Fibroblast of mammary gland (primary cell): ENCODE measurements around the gene TFAM.
"Not testable (repeated sequence)": the region's sequence is repeated elsewhere in the genome, so short reads cannot be mapped to it uniquely, and the experiment has no call there.

Source experiments
- DNase-seq: peaks from one replicate; pipeline ENCODE4 v3.0.0-alpha.2; 2010; ENCODE audit warnings: low read depth
- H3K4me3 ChIP-seq: 2 replicates; pipeline ENCODE4 v1.5.1; 2011; ENCODE audit warnings: low read depth, mild to moderate bottlenecking, low read length, moderate library complexity; ENCODE audit not compliant: control insufficient read depth
- TF ChIP-seq, protein P1 (sequence below): conservative IDR thresholded peaks from 2 replicates; pipeline ENCODE4 v1.5.1; 2011; ENCODE audit warnings: low read depth, low read length, inconsistent platforms; ENCODE audit not compliant: control insufficient read depth, insufficient read depth

The TFAM gene

DNA sequence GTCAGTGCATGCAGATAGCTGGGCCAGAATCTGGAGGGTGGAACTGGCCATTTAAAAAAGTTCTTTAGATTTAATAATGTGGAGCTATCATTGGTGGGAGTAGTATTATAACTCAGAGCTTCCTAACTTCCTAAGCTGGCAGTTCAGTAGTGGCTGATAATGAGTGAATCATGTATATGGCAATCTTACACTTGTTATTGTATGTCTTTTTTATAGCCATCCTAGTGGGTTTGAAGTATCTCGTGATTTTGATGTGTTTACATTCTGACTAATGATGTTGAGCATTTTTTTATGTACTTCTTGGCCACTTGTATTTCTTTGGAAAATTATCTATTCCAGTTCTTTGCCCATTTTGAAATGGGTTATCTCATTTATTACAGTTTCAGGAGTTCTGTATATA lies 15.4 kb downstream of the TFAM start:
- TF ChIP-seq, protein P1, sequence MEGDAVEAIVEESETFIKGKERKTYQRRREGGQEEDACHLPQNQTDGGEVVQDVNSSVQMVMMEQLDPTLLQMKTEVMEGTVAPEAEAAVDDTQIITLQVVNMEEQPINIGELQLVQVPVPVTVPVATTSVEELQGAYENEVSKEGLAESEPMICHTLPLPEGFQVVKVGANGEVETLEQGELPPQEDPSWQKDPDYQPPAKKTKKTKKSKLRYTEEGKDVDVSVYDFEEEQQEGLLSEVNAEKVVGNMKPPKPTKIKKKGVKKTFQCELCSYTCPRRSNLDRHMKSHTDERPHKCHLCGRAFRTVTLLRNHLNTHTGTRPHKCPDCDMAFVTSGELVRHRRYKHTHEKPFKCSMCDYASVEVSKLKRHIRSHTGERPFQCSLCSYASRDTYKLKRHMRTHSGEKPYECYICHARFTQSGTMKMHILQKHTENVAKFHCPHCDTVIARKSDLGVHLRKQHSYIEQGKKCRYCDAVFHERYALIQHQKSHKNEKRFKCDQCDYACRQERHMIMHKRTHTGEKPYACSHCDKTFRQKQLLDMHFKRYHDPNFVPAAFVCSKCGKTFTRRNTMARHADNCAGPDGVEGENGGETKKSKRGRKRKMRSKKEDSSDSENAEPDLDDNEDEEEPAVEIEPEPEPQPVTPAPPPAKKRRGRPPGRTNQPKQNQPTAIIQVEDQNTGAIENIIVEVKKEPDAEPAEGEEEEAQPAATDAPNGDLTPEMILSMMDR = no peak
- H3K4me3 ChIP-seq = no peak overlapping the region
- peak; percentile 65 for DNase-seq

DNA sequence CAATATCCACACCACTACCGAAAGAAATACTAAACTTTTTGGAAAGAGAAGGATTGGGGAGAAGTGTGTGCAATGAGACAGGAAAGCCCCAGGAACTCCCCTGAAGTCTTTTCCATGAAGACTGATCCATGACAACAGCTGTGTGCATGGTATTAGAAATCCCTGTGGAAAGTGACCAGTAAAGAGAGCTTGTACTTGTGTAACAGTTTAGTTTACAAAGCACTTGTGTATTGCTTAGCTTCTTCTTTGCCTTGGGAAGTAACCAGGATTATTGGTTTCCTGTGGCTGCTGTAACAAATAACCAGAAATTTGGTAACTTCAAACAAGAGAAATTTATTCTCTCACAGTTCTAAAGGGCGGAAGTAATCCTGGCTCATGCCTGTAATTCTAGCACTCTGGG lies 18.8 kb downstream of the TFAM start:
- DNase-seq = no peak
- H3K4me3 ChIP-seq = no peak overlapping the region
- TF ChIP-seq, protein P1 = no peak

DNA sequence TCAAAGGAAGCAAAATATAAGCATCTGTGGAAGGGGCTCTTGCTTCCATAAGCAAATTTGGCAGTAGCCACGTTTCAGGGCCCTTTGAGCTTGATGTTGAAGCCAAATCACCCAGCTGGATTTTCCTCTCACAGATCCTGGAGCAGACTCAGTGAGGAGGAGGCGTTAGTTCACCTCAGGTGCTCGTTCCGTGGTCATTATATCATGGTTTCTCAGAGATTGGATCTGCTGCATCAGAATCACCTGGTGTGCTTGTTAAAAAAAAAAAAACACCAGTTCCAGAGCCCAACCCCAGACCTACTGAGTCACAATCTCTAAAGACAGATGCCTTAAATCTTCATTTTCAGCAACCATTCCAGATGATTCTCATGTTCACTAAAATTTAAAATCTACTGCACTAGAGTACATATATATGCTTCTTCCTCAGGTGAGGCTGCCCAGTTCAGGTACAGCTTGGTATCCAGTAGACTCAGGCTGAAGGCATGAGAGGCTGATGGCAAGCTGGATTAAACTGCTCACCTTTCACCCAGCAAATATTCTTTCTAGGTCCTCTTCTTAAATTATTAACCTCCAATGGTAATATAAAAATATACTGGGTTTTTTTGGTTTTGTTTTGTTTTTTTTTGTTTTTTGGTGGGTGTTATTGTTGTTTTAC lies 24.9 kb downstream of the TFAM start:
- no peak for DNase-seq
- H3K4me3 ChIP-seq = no peak overlapping the region
- TF ChIP-seq, protein P1 = no peak

GRCh38 chr10:58412502-58412961 lies 27.3 kb downstream of the TFAM start:
- H3K4me3 ChIP-seq = no peak overlapping the region
- TF ChIP-seq, protein P1 = peak; percentile 25
- DNase-seq = peak; percentile 91

DNA sequence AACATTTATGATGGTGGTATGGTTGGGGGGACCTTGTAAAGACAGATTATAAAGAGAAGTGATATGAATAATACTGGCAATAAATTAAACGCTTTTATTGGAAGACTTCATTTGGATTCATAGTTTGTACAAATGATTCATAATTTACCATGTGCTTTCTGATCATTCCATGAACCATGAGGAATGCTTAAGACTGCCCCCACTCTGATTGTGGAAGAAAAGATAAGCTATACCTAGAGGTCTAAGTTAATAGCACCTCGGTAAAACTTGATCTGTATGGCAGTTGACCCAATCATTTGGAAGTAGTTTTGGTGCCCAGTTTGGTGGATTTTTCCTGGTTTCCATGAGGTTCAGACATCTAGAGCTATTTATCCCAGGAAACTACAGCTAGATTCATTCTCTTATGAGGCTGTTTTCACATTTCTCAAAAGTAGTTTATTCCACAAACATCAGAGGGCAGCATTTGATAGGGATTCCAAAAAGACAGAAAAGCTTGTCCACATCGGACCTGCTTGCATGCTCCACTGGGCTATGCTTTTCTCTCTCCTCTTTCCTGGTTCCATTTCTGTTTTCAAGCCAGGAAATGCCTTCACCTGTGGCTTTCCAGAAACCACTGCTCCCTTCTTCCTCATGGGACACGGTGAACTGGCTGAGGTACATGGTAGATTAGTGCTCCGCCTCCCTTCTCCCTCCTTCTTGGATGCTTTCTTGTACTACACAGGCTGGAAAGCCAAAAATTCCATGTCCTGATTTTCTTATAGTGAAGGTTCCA lies 29.2 kb downstream of the TFAM start:
- TF ChIP-seq, protein P1 = peak; percentile 57
- peak; percentile 86 for DNase-seq
- H3K4me3 ChIP-seq = no peak overlapping the region

- TF ChIP-seq, protein P1 = no peak
- no peak overlapping the region for H3K4me3 ChIP-seq
- no peak for DNase-seq
Observed at GRCh38 chr10:58415757-58416156, 30.5 kb downstream of the TFAM start.

DNA sequence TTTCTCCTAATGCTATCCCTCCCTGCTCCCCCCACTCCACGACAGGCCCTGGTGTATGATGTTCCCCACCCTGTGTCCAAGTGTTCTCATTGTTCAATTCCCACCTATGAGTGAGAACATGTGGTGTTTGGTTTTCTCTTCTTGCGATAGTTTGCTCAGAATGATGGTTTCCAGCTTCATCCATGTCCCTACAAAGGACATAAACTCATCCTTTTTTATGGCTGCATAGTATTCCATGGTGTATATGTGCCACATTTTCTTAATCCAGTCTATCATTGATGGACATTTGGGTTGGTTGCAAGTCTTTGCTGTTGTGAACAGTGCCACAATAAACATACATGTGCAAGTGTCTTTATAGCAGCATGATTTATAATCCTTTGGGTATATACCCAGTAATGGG lies 32.7 kb downstream of the TFAM start:
- H3K4me3 ChIP-seq, DNase-seq: not testable (repeated sequence)
